ENCODE data around the gene SCN5A. TPM values are rescaled to one million over a fixed set of nuclear protein-coding genes. Genes with fewer than 3 reads are reported as not detected.
A peak's percentile ranks its signal among the peaks of the same experiment; 100 is the strongest.

The SCN5A gene
- total RNA-seq, 2 donors from 2014 or later, result 4.5 to 5.6 TPM

GRCh38 chr3:38582316-38582715, 67.2 kb downstream of the SCN5A start:
- H3K4me1 ChIP-seq (ENCODE audit: control insufficient read depth, insufficient read depth, low read length), result peaks cover 10% of the 10 kb centered on the region
- no peaks in the 10 kb centered on the region for H3K9me3 Mint-ChIP-seq
- no peaks in the 10 kb centered on the region for H3K9me3 ChIP-seq (ENCODE audit: control insufficient read depth, low read length)
- H3K9ac ChIP-seq (ENCODE audit: extremely low read depth, low read length, poor library complexity, severe bottlenecking), result no peak overlapping the region
- H3K36me3 Mint-ChIP-seq (ENCODE audit: low read depth), result no peaks in the 10 kb centered on the region
- H3K4me3 ChIP-seq (ENCODE audit: low read length), result no peak overlapping the region
- H3K27me3 ChIP-seq (ENCODE audit: control insufficient read depth, insufficient read depth, low read length, poor library complexity, severe bottlenecking), result no peaks in the 10 kb centered on the region
- no peaks in the 10 kb centered on the region for H3K36me3 ChIP-seq (ENCODE audit: control insufficient read depth, insufficient read depth, low read length)
- H3K4me1 Mint-ChIP-seq, result peaks cover 19% of the 10 kb centered on the region
- 76 to 81% methylated on average over 4 to 6 of the region's 6 CpGs for WGBS, 2 experiments (ENCODE audit: insufficient coverage in 1 of 2, insufficient read length in 1 of 2)
- H3K4me3 Mint-ChIP-seq, result no peak overlapping the region
- peak; percentile 67 for DNase-seq
- peaks cover 12% of the 10 kb centered on the region for H3K27me3 Mint-ChIP-seq (ENCODE audit: insufficient read depth)
- no peak for TF ChIP-seq CTCF (conservative IDR thresholded peaks at IDR 0.05)
- H3K27ac ChIP-seq (ENCODE audit: low read depth, low read length), result no peak overlapping the region
- H3K27ac Mint-ChIP-seq, result no peak overlapping the region

- no peak overlapping the region for H3K27ac ChIP-seq (ENCODE audit: low read depth, low read length)
- H3K27ac Mint-ChIP-seq, result no peak overlapping the region
- WGBS, 2 experiments (ENCODE audit: insufficient coverage in 1 of 2, insufficient read length in 1 of 2), result 83% methylated on average over 2 of the region's 2 CpGs; no CpG with 5 or more reads in 1 of the 2 experiments
These were observed 67.7 kb downstream of the SCN5A start for GRCh38 chr3:38581774-38582173.

GRCh38 chr3:38580450-38581382, 68.8 kb downstream of the SCN5A start:
- TF ChIP-seq CTCF (conservative IDR thresholded peaks at IDR 0.05), result no peak
- no peak overlapping the region for H3K27ac Mint-ChIP-seq
- WGBS, 2 experiments (ENCODE audit: insufficient coverage in 1 of 2, insufficient read length in 1 of 2), result 94 to 97% methylated on average over 10 to 21 of the region's 21 CpGs
- H3K36me3 Mint-ChIP-seq (ENCODE audit: low read depth), result no peaks in the 10 kb centered on the region
- Histone ChIP-seq H3K27ac (ENCODE audit: low read depth, low read length) (no peak overlapping the region), H3K9me3 (ENCODE audit: control insufficient read depth, low read length) (no peaks in the 10 kb centered on the region), H3K36me3 (ENCODE audit: control insufficient read depth, insufficient read depth, low read length) (no peaks in the 10 kb centered on the region), H3K4me3 (ENCODE audit: low read length) (no peak overlapping the region), H3K4me1 (ENCODE audit: control insufficient read depth, insufficient read depth, low read length) (peaks cover 10% of the 10 kb centered on the region), H3K9ac (ENCODE audit: extremely low read depth, low read length, poor library complexity, severe bottlenecking) (no peak overlapping the region), H3K27me3 (ENCODE audit: control insufficient read depth, insufficient read depth, low read length, poor library complexity, severe bottlenecking) (no peaks in the 10 kb centered on the region)
- no peak overlapping the region for H3K4me3 Mint-ChIP-seq
- DNase-seq, result peak; percentile 38
- peaks cover 12% of the 10 kb centered on the region for H3K27me3 Mint-ChIP-seq (ENCODE audit: insufficient read depth)
- peaks cover 19% of the 10 kb centered on the region for H3K4me1 Mint-ChIP-seq
- H3K9me3 Mint-ChIP-seq, result no peaks in the 10 kb centered on the region

More at GRCh38 chr3:38581774-38582173, 67.7 kb downstream of the SCN5A start:
- Mint-ChIP-seq H3K4me1 (peaks cover 19% of the 10 kb centered on the region), H3K27me3 (ENCODE audit: insufficient read depth) (peaks cover 12% of the 10 kb centered on the region), H3K4me3 (no peak overlapping the region), H3K36me3 (ENCODE audit: low read depth) (no peaks in the 10 kb centered on the region), H3K9me3 (no peaks in the 10 kb centered on the region)
- no peaks in the 10 kb centered on the region for H3K36me3 ChIP-seq (ENCODE audit: control insufficient read depth, insufficient read depth, low read length)
- no peak overlapping the region for H3K9ac ChIP-seq (ENCODE audit: extremely low read depth, low read length, poor library complexity, severe bottlenecking)
- no peak for TF ChIP-seq CTCF (conservative IDR thresholded peaks at IDR 0.05)
- H3K9me3 ChIP-seq (ENCODE audit: control insufficient read depth, low read length), result no peaks in the 10 kb centered on the region
- H3K27me3 ChIP-seq (ENCODE audit: control insufficient read depth, insufficient read depth, low read length, poor library complexity, severe bottlenecking), result no peaks in the 10 kb centered on the region
- no peak for DNase-seq
- no peak overlapping the region for H3K4me3 ChIP-seq (ENCODE audit: low read length)
- peaks cover 10% of the 10 kb centered on the region for H3K4me1 ChIP-seq (ENCODE audit: control insufficient read depth, insufficient read depth, low read length)

All from endodermal cell (in vitro differentiated cells).